Stimulated activated naive CD4-positive, alpha-beta T cell (primary cell): ENCODE results near the gene CAPN5.
A peak's percentile ranks its signal among the peaks of the same experiment; 100 is the strongest.
"Not testable (repeated sequence)": the region's sequence is repeated elsewhere in the genome, so short reads cannot be mapped to it uniquely, and the experiment has no call there.

Experiments used
- DNase-seq, 6 experiments: peaks; one replicate each; lab custom pipeline; 2025; lab: John Stamatoyannopoulos, UW

Gene CAPN5

DNA sequence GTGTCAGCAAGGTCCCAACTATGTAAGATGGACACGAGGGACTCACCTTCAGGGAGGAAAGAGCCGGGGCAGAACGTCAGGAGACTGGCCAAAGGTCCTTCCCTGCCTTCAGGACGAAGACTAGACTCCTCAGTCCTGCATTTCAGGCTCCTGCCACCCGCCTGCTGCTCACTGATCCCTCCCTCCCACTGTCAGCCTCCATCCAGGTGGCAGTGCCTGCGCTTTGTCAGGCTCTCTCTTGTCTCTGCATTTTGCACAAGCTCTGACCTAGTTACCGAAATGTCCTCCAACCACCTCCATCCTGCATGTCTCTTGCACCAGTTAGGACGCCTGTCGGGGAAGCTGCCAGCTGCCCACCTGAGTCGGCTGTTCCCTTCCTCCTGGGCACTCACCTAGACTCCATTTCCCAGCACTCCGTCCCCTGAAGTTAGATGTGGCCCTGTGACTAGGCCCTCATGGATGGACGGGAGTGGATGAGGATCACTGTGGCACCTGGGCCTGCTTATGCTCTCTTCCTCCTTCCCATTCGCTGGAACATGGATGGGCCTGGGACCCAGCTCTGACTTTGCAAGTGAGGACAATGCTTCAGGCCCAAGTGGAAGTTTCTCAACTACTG is 24.6 kb upstream of the CAPN5 start:
- no peak for DNase-seq

DNA sequence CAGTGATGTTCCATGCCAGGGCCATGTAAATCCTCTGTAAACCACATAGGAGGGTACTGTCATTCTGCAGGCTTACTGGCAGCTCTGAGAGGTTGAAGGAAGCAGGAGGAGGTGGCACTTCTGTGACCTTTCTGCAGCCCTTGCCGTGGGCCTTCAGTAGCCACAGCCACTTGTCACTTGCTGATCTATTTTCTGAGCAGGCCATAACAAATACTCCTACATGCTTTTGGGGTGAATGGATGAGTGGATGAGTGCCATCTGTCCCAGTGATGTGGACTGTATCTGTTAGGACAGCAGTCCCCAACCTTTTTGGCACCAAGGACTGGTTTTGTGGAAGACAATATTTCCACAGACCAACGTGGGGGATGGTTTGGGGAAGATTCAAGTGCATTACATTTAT is 22.4 kb upstream of the CAPN5 start:
- DNase-seq: no peak

DNA sequence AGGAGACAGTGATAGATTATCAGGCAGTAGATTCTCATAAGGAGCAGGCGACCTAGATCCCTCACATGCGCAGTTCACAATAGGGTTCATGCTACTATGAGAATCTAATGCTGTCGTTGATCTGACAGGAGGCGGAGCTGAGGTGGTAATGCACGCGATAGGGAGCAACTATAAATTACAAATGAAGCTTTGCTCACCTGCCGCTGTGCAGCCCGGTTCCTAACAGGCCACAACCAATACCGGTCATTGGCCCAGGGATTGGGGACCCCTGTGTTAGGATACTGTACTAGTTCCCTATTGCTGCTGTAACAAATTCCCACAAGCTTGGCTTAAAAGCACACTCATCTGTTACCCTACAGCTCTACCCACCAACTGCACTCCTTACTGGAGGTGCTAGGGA is 21.9 kb upstream of the CAPN5 start:
- DNase-seq: no peak

DNA sequence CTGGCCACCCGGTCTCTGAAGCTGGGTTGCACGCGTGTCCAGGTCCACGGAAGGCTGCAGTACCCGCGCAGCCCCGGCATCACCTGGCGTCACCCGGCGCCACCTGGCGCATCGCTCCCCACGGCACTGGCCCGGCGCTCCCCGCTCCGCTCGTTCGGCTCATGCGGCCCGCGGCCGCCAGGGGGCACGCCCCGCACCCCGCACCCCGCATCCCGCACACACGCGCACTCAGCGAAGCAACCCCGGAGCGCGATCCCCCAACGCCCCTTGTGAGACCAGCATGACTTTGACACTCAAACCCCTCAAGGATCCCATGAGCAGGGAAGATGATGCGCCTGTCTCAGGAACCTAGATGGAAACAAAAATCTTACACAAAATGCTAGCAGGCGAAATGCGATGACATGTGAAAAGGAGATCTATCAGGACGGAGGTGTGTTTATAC is 20.7 kb upstream of the CAPN5 start:
- peak; percentile 20 to 72 (median 48) for DNase-seq

DNA sequence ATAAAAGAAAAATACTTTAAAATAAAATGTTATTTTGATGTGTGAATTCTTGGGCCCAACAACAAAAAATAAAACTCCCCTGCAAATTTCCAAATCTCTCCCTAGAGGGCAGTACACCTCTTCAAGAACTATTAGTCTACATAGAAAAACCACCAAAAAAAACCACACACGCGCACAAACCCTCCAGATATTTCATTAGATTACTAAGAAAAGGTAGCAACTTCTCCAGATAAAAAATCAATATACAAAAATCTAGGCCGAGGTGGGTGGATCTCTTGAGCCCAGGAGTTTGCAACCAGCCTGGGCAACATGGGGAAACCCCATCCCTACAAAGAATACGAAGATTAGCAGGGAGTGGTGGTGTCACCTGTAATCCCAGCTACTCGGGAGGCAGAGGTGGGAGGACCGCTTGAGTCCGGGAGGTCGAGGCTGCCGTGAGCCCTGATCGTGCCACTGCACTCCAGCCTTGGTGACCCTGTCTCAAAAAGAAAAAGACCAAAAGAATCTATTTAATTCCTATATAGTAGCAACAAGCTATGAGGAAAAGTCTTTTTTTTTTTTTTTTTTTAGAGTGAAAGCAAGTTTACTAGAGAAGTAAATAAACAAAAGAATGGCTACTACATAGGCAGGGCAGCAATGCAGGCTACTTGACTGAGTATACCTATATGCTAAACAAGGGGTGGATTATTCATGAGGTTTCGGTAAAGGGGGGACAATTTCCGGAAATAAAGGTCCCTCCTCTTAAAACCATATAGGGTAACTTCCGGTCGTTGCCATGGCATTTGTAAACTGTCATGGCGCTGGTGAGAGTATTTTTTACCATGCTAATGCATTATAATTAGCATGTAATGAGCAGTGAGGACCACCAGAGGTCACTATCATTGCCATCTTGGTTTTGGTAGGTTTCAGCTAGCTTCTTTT is 19.5 kb upstream of the CAPN5 start:
- DNase-seq: peak; percentile 49 to 93 (median 87)

DNA sequence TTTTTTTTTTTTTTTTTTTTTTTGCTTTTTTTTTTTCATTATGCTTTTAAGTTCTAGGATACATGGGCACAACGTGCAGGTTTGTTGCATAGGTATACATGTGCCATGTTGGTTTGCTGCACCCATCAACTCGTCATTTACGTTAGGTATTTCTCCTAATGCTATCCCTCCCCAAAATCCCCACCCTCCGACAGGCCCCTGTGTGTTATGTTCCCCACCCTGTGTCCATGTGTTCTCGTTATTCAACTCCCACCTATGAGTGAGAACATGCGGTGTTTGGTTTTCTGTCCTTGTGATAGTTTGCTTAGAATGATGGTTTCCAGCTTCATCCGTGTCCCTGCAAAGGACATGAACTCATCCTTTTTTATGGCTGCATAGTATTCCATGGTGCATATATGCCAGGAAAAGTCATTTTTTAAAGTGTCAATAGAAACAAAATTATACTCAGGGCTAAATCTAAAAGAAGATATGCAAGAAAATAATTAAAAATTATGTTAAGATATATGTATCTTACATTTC is 18.8 kb upstream of the CAPN5 start:
- DNase-seq: not testable (repeated sequence)

DNA sequence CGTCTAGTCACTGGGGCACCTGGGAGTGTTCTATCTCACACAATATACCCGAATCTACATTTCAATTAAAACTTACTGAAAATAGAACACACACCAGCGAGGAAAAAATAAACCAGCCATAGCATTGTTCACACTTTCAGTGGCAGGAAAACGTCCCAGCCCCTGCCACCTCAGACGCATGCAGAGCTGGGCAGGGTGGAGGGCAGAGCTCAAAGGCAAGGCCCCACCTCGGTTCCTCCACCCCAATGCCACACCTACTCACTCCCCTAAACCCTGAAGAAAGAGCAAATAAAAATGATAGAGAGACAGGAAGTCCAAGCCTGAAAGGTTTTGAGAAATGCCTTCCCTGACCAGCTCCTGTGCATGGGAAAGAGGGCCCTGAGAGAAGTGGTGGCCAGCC is 17.7 kb upstream of the CAPN5 start:
- DNase-seq: no peak

DNA sequence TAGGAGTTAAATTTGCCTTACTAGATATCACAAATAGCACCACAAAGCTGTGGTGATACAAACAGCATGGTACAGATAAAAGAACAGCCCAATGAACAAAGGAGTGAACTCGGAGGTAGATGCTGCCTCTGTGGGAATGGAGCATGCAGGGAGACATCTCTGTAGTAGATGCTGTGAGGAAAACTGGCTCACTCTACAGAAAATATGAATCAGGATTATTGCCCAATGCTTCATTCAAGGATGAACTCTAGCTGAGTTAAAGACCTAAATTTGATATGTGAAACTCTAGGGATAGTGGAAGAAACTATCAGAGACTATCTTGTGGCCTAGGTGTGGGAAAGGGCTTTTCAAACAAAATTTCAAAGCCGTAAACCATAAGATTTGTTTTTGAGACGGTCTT is 15.3 kb upstream of the CAPN5 start:
- no peak for DNase-seq

DNA sequence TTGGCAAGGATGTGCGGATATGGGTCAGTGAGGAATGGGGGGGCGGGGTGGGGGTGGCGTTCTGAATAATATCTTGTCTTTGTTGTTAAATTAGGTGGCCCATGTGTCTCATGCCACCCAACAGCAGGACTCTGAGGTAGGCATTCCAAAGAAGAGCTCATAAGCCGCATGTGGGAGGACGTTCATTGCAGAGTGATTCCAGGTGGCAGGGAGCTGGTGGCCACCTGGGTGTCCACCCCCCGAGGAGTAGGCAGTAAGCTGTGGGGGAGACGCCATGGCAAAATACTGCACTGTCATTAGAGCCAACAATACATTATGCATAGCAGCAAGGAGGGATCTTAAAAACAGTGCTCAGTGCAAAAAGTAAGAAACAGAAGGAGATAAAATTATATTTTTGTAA is 14.3 kb upstream of the CAPN5 start:
- no peak for DNase-seq

DNA sequence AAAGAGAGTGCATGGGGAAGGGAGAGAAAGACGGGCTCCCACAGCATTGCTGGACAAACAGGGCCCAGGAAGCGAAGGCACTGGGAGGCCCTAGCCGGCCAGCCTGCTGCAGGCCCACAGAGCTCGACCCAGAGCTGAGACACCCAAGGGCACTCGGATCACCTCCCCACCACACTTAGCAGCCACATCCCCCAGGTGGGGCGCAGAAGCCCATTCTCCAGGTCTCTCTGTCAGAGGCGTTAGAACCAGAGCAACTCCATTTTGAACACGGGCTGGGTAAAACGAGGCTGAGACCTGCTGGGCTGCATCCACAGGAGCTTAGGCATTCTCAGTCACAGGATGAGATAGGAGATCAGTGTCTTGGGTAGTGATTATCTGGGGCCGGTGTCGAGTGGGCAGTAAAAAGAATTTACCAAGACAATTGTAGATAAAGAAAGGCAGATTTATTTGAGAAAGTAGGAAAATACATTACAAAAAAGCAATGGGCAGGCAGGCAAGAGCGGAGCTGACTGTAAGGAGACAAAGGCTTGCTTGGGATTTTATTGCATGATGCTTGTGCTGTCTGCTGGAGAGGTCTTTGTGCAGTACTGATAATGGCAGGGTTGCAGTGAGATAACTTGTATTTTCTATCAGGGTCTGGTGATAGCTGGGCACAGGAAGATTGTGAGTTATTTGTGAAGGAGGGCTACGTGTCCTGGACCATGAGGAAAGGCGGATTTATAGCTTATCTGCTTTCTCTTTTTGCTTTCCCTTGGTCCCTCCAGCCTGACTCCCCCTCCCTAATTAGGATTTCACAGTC is 13.4 kb upstream of the CAPN5 start:
- DNase-seq: no peak

DNA sequence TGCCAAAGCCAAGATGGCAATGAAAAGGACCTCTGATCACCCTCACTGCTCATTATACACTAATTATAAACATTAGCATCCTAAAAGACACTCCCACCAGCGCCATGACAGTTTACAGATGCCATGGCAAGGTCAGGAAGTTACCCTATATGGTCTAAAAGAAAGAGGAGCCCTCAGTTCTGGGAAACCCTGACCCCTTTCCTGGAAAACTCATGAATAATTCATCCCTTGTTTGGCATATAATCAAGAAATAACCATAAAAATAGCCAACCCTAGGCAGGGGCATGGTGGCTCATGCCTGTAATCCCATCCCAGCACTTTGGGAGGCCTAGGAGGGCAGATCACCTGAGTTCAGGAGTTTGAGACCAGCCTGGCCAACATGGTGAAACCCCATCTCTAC is 12.7 kb upstream of the CAPN5 start:
- no peak for DNase-seq

DNA sequence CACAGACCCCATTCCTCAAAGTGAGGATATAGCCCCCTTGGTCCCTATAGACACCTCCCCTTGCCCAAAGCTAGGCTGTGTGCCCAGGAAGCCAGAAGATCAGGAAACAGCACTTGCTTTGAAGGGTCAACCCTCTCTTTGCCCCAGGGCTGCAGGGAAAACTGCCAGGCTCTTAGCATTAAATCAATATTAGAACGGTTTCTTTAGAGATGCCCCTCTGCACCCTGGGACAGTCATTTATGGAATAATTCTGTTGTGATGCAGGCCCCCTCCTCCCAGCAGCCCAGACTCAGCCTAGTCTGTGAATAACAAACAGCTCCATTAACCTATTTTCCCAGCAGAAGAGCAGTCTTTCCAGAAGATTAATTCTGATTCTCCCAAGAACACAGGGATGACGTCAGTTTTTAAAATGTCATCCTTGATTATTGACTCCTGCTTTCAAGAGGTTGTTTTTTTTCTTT is 11.6 kb upstream of the CAPN5 start:
- no peak for DNase-seq

DNA sequence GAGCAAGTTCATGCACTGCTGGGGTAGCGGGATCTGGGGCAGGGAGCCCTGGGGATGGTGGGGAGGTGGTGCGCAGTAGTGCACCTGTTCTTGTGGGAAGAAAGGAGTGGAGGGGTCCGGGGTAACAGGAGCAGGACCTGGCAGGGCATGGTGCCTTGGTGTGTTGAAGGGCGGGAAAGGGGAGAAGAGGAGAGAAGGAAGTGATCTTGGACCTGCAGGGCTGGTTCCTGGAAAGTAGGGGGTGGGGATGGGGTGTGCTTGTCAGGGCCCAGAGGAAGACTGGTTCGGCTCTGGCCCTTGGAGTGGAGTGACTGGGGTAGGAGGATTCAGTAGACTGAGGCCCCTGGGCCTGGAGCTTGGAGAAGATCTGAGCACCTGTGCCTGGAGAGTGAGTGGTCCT is 10.9 kb upstream of the CAPN5 start:
- no peak for DNase-seq

DNA sequence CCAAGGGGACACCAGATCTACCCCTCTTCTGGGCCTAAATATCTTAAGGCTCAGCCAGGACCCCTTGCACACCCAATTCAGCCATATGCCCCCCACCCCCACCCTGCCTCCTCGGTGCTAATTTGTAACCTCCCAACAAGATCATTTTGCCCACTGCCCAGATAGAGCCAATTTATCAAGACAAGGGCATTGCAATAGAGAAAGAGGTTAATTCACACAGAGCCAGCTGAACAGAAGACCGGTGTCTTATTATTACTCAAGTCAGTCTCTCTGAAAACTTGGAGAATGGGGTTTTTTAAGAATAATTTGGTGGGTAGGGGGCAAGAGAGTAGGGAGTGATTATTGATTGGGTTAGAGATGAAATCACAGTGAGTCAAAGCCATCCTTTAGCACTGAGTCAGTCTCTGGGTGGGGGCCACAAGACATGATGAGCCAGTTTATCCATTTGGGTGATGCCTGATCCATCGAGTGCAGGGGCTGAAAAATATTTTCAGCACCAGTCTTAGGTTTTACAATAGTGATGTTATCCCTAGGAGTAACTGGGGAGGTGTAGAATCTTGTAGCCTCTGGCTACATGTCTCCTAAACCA is 9.9 kb upstream of the CAPN5 start:
- DNase-seq: no peak

DNA sequence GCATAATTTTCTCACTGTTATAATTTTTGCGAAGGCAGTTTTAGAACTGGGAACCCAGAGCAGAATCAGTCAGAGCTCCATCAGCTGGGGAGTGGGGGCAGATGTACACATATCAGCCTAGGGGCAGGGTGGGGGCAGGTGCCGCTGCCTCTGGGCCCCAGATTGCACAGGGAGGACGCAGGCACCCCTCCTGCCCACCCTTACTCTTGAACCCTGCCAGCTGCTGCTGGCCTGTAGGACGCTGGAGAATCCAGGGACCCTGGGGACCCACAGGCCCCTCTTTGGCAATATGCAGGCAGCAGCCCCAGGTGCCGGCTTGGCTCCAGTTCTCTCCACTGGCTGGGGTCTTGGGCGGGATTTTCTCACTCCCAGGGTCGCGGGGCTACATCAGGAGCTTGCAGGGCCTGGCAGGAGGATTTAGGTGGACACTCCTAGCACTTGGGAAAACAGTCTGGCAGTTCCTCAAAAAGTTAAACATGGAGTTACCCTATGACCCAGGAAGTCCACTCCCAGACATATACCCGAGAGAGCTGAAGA is 8.8 kb upstream of the CAPN5 start:
- no peak for DNase-seq

DNA sequence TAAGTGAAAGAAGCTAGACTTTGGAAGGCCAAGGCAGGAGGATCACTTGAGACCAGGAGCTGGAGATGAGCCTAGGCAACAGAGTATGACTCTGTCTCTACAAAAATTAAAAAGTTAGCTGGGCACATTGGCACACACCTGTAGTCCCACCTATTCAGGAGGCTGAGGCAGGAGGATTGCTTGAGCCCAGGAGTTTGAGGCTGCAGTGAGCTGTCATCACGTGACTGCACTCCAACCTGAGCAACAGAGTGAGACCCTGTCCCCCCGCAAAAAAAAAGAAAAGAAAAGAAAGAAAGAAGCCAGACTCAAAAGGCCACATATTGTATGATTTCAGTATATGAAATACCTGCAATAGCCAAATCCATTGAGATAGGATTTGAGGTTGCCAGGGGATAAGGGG is 7.9 kb upstream of the CAPN5 start:
- no peak for DNase-seq

DNA sequence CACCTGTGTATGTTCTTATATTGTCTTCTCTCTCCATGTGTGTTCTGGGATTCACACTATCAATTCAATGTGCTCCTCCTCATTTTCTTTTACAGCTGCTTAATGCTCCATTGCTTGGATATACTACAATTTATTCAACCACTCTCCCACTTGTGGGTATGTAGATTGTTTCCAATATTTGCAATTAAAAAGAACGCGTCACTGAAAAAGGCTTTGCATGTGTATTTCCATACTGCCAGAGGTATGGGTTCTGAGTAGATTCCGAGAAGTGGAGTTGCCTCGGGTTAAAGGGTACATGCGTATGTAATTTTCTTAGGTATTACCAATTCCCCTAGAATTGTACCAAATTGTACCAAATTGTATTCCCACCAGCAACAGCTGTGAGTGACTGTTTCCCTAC is 7.0 kb upstream of the CAPN5 start:
- DNase-seq: no peak

DNA sequence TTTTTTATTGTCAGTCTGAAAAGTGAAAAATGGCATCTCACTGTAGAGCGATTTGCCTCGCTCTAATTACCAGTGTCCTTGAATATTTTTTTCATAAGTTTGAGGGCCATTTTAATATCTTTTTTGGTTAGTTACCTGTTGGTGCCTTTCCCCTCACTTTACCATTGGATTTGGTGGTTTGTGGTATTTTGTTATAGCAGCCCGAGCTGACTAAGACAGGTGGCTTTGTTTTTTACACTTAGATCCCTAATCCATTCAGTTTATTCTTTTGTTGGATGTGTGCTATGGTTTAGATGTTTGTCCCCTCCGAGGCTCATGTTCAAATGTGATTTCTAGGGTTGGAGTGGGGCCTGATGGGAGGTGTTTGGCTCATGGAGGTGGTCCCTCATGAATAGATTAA is 6.5 kb upstream of the CAPN5 start:
- no peak for DNase-seq

DNA sequence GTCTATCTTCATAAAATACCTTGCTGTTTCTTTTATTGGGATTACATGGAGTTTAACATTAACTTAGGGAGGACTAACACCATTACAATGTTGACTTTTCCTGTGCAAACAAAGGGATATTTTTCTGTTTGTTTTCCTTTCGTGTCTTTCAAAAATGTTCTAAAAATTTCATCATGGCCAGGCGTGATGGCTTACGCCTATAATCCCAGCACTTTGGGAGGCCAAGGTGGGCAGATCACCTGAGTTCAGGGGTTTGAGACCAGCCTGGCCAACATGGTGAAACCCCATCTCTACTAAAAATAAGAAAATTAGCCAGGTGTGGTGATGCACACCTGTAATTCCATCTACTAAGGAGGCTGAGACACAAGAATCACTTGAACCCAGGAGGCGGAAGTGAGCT is 5.5 kb upstream of the CAPN5 start:
- DNase-seq: not testable (repeated sequence)

DNA sequence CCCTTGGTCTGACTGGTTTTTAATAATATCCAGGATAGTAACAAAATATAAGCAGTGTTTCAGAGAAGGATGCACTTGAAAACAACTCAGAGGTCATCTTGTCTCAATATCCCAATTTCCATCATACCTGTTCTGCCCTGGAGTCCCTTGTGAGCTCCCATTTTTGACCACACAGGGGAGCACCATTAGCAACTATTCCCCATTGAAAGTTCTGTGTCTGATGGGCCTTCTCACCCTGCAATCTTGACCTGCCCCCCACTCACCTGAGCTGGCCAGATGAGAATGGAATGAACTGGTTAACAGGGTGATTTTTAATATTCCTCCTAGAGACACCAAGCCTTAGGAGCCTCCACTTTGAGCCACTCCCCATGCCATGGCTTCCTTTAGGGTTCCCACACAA is 3.8 kb upstream of the CAPN5 start:
- DNase-seq: no peak

DNA sequence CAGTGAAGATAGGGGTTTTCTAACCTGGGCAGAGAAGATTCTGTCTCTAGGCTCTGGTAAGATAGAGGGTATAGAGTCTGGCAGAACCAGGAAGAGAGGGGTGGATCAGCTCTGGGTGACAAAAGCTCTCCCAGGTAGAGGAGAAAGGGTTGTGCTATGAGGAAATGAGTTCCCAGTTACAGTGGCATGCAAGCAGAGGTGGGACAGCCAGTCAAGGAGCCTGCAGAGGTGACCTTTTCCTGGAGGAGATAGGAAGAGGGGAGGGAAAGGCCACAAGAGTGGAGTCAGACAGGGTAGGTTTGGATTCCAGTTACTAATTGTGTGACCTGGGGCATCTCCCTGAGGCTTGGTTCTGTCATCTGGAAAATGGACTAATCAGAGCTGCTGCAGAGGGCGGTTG is 3.4 kb upstream of the CAPN5 start:
- no peak for DNase-seq

DNA sequence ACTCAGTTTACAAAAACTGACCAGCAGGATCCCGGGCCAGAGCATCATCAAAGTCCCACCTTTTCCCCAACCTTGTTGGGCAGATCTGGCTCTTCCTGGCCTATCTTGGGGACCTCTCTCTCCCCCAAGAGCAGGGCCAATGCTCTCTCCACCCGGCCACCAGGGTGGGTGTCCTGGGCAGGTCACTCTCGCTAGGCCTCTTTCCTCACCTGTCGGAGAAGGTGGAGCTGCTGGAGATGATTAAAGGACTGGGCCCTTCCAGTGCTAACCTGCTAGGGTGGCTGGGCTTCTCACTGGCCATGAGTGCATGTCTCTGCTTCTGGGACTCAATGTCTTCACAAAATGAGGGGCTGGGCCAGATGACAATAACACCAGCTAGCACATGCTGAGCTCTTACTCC is 2.9 kb upstream of the CAPN5 start:
- DNase-seq: no peak
